Tibial artery (tissue), 4 donors: ENCODE data around the gene ICA1.

Experiments
- DNase-seq, 2 donors: peaks; one replicate each; pipeline ENCODE4 v3.0.0-alpha.2; 2019
- H3K27ac ChIP-seq, 2 donors: fragments of 200-600 bp; sonication (generic) in 1 of 2; 1 replicate in 1 of 2; 2 replicates in 1 of 2; pipeline ENCODE4 v1.5.1; 2018 to 2019; ENCODE audit warnings: mild to moderate bottlenecking in 1 of 2
- H3K27me3 ChIP-seq, 2 donors: fragments of 200-600 bp; sonication (generic) in 1 of 2; one replicate each; pipeline versions ENCODE4 v1.5.1 to v1.6.0; 2016 to 2019
- H3K36me3 ChIP-seq, 3 donors: fragments of 200-600 bp; sonication (generic) in 2 of 3; one replicate each; pipeline ENCODE4 v1.5.1; 2016 to 2019; ENCODE audit warnings: mild to moderate bottlenecking in 2 of 3
- H3K4me1 ChIP-seq, 4 donors: fragments of 200-600 bp; sonication (generic) in 2 of 4; 1 replicate in 3 of 4; 2 replicates in 1 of 4; pipeline ENCODE4 v1.5.1; 2016 to 2019
- H3K4me3 ChIP-seq, 2 donors: fragments of 200-600 bp; sonication (generic) in 1 of 2; 1 replicate in 1 of 2; 2 replicates in 1 of 2; pipeline ENCODE4 v1.5.1; 2018 to 2019; ENCODE audit warnings: mild to moderate bottlenecking in 2 of 2
- H3K9me3 ChIP-seq, 3 donors: fragments of 200-600 bp; sonication (generic) in 1 of 3; one replicate each; pipeline ENCODE4 v1.5.1; 2016 to 2019
- intact Hi-C: fragments of 100-400 bp; cut with DNase I; formaldehyde crosslinking; loops from one replicate; pipeline ENCODE4 v1.15.0; 2023; ENCODE audit warnings: low total_unique reads
- TF ChIP-seq, protein P1 (sequence below), 2 experiments: fragments of 200-600 bp in 1 of 2; fragments of 450-650 bp in 1 of 2; IDR thresholded peaks; one replicate each; pipeline ENCODE4 v1.5.1; 2017 to 2019; ENCODE audit warnings: antibody characterized with exemption in 2 of 2, mild to moderate bottlenecking in 1 of 2, moderate library complexity in 1 of 2

ICA1 gene

DNA sequence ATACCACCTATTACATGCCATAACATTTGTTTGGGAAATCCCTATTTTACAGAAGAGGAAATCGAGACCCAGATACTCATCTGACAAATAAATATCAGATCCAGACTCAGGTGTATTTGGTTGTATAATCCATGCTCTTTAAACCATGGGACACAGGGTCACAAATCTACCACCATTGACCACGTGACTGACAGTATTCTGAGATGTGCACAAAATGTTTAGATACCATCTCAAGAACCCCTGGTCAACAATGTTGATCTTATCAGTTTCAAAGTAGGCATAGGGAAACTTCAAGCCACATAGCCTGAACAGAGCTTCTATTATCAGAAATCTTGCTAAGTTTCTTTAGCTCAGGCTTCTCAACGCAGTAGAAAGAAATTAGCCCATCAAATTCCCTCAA is 93.6 kb downstream of the ICA1 start:
- intact Hi-C loops = no loop called here
- Histone ChIP-seq H3K4me1 (peaks cover 0 to 6% (median 0%) of the 10 kb centered on the region in 4 donors), H3K27me3 (no peaks in the 10 kb centered on the region), H3K4me3 (no peak overlapping the region), H3K36me3 (no peaks in the 10 kb centered on the region), H3K9me3 (no peaks in the 10 kb centered on the region), H3K27ac (no peak overlapping the region)
- TF ChIP-seq, protein P1, sequence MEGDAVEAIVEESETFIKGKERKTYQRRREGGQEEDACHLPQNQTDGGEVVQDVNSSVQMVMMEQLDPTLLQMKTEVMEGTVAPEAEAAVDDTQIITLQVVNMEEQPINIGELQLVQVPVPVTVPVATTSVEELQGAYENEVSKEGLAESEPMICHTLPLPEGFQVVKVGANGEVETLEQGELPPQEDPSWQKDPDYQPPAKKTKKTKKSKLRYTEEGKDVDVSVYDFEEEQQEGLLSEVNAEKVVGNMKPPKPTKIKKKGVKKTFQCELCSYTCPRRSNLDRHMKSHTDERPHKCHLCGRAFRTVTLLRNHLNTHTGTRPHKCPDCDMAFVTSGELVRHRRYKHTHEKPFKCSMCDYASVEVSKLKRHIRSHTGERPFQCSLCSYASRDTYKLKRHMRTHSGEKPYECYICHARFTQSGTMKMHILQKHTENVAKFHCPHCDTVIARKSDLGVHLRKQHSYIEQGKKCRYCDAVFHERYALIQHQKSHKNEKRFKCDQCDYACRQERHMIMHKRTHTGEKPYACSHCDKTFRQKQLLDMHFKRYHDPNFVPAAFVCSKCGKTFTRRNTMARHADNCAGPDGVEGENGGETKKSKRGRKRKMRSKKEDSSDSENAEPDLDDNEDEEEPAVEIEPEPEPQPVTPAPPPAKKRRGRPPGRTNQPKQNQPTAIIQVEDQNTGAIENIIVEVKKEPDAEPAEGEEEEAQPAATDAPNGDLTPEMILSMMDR (IDR thresholded peaks at IDR 0.05) = no peak
- no peak for DNase-seq

DNA sequence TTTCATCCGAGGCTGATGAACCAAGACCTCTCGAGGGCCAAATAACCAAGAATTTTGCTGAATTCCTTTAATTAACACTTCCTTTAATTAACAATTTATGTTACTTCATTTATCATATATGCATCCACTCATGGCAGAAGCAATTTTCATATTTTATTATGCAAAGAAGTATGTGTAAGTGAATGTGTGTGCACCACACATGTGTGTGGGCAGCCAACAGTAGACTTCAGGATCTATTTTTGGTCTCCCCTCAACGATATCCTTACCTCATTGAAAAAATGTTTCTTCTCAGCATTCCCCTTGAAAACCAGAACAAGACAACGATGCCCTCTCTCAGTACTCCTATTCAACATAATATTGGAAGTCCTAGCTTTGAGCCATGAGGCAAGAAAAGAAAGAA is 96.8 kb downstream of the ICA1 start:
- Histone ChIP-seq H3K27ac (no peak overlapping the region), H3K4me1 (no peaks in the 10 kb centered on the region), H3K4me3 (no peak overlapping the region), H3K27me3 (no peaks in the 10 kb centered on the region), H3K9me3 (no peaks in the 10 kb centered on the region), H3K36me3 (no peaks in the 10 kb centered on the region)
- TF ChIP-seq, protein P1 (IDR thresholded peaks at IDR 0.05) = no peak
- no peak for DNase-seq
- intact Hi-C loops = no loop called here

DNA sequence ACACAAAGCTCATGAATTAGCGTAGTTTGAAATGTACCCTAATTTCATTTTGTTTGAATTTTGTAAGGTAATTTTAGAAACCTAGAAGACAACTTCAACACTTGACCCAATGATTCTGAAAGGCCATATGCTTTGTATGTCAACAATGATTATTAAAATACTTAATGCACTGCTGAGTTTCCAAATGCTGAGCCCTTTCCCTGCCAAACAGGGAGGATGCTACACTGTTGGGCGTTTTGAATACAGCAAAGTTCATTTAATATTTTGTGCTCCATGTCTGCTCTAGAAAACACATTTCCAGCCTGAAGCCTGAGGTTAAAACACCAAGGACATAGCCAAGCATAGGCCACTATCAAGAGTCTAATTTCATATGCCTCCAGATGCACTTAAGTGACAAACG is 99.8 kb downstream of the ICA1 start:
- no peak for DNase-seq
- Histone ChIP-seq H3K9me3 (no peaks in the 10 kb centered on the region), H3K27ac (no peak overlapping the region), H3K27me3 (no peaks in the 10 kb centered on the region), H3K4me3 (no peak overlapping the region), H3K36me3 (no peaks in the 10 kb centered on the region), H3K4me1 (no peaks in the 10 kb centered on the region)
- intact Hi-C loops = no loop called here
- TF ChIP-seq, protein P1 (IDR thresholded peaks at IDR 0.05) = no peak

DNA sequence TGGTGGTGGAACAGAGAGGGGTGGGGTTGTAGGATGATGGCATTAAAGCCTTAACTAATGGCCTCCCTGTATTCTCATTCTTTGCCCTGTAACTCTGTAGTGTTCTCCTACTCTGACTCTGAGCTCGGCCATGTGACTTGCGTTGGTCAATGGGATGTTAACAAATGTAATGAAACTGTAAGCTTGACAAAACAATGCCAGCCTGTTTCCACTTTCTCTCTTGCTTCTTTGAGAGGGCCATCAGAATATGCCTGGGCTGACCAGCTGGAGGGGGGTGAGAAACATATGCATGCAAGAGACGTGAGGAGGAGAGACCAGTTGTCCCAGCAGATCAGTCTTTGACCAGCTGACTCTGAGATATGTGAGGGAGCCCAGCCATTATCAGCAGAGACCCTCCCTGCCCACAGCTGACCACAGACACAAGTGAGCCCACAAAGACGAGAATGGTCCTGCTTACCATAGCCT is 100.6 kb downstream of the ICA1 start:
- H3K27ac ChIP-seq = no peak overlapping the region
- H3K4me3 ChIP-seq = no peak overlapping the region
- TF ChIP-seq, protein P1 (IDR thresholded peaks at IDR 0.05) = no peak

DNA sequence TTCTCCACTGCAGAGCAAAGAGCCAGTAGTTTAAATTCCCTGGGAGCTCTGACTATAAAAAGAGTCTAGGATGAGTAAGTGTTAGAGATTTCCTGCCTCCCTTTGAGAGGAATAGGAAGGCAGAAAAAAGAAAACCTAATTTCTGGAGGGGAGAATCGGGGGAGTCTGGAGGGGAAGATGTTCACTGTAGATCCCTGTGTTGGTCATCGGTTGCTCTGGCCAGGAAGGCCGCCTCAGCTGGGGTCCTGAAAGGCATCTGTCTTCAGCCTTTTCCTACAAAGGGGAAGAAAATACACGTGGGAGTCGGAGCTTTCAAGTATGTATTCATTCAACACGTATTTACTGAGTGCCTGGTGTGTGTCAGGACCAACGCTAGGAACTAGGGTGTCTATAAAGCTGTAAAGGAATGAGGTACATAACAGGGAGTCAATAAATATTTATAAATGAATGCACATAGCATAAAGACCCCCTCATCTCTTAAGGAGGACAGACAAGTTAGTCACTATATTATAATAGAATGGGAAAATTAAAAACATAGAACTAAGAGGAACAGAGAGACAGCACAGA is 101.1 kb downstream of the ICA1 start:
- intact Hi-C loops = no loop called here
- no peaks in the 10 kb centered on the region for H3K27me3 ChIP-seq
- TF ChIP-seq, protein P1 (IDR thresholded peaks at IDR 0.05) = no peak

More for the DNA sequence above, 100.6 kb downstream of the ICA1 start:
- intact Hi-C loops = no loop called here
- Histone ChIP-seq H3K4me1 (no peaks in the 10 kb centered on the region), H3K36me3 (no peaks in the 10 kb centered on the region), H3K9me3 (no peaks in the 10 kb centered on the region), H3K27me3 (no peaks in the 10 kb centered on the region)
- no peak for DNase-seq

DNA sequence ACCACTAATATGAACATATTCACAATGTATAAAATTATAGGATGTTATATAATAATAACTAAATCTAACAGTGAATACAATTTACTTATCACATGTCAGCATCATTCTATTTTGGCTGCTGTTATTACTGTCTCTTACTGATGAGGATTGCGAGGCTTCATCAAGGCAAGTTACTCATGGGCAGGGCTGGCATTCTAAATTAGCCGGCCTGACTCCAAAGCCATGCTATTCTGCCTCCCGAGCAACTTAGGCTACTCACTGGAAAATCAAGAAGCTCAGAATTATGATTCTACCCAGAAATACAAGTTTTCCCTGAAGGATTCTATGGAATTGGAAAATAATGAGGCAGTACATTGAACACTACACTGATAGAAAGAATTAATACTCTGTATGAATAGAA is 101.7 kb downstream of the ICA1 start:
- no peak for DNase-seq
- H3K27me3 ChIP-seq = no peaks in the 10 kb centered on the region
- TF ChIP-seq, protein P1 (IDR thresholded peaks at IDR 0.05) = no peak
- H3K4me3 ChIP-seq = no peak overlapping the region
- no peaks in the 10 kb centered on the region for H3K36me3 ChIP-seq
- intact Hi-C loops = no loop called here
- H3K4me1 ChIP-seq = no peaks in the 10 kb centered on the region
- H3K9me3 ChIP-seq = no peaks in the 10 kb centered on the region
- H3K27ac ChIP-seq = no peak overlapping the region

More for the DNA sequence above, 101.1 kb downstream of the ICA1 start:
- Histone ChIP-seq H3K9me3 (no peaks in the 10 kb centered on the region), H3K27ac (no peak overlapping the region), H3K36me3 (no peaks in the 10 kb centered on the region), H3K4me1 (no peaks in the 10 kb centered on the region), H3K4me3 (no peak overlapping the region)
- DNase-seq = no peak
